GM04504 (cell line): Measurements from ENCODE around the gene GLRX2.

Experiments used
- DNase-seq: peaks from one replicate; pipeline ENCODE4 v3.0.0-alpha.2; 2012; ENCODE audit warnings: low read depth

The GLRX2 gene

DNA sequence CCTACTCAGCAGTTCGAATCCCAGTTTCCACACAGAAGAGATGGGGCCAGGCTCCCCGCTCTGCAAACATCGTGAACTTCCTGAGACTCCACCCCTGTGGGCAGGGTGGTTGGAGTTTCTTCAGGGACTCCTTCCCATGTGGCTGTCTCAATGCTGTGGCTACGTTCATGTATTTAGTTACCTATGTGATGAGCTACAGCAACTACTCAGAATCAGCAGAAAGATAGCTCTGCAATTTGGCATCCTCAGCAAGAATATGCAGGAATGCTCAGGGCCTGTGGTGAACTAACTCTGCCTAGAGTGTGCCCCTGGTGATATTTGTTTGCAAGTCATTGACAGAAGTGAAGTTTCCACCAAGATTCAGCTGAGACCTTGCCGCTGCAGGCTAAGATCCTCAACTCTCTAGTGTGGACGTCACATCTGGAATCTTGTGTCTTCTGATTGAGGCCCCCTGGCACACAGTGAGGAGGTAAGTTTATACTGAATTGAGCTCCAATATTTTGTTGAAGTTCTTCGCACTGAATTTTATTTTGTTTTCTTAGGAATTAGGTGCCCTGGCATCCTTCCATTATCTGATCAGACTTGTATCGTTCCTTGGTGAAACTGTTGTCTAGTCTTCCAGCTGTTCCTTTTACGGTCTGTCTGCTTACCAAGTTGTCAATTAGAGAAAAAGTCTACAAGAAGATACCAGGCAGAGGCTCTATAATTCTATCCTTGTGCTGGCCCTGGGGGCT is 8.2 kb upstream of the GLRX2 start:
- DNase-seq, result no peak

DNA sequence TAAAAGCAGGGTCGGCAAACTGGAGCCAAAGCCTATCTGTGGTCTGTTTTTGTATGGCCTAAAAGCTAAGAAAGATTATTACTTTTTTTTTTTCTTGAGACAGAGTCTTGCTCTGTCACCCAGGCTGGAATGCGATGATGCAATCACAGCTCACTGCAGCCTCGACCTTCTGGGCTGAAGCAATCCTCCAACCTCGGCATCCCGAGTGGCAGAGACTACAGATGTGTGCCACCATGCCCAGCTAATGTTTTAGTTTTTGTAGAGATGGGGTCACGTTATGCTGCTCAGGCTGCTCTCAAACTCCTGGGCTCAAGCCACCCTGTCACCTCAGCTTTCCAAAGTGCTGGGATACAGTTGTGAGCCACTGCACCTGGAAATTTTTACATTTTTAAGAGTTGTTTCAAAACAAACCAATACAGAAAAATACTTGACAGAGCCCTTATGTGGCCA is 6.5 kb upstream of the GLRX2 start:
- peak; percentile 71 for DNase-seq

DNA sequence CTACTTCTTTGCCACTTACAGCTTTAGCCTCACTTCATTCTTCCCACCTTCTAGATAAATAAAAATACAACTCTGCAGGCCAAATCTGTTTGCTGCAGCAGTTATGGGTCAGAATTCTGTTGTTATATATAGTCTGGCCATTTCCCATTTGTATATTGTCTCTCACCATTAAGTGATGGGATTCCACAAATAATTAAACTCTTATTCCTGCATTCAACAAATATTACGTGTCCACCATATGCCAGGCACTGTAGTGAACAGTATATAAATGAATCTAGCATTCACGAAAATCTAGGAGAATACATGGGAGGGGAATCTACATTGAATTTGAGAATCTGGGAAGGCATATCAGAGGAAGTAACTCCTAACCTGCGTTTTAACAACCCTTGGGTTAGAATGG is 5.7 kb upstream of the GLRX2 start:
- DNase-seq, result no peak

DNA sequence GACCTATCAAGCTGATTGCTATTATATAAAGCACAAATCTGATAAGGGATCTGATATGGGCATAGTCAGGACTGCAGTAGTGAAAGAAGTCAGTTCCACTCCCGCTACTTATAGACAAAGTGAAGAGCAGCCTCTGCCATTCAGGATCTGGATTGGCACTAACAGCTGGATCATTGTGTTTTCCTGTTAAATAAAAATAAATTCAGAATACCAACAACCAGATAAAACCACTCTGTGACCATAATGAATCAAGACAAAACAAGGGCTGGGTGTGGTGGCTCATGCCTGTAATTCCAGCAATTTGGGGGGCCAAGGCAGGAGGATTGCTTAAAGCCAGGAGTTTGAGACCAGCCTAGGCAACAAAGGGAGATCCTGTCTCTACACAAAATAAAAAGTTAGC is 5.0 kb upstream of the GLRX2 start:
- no peak for DNase-seq

DNA sequence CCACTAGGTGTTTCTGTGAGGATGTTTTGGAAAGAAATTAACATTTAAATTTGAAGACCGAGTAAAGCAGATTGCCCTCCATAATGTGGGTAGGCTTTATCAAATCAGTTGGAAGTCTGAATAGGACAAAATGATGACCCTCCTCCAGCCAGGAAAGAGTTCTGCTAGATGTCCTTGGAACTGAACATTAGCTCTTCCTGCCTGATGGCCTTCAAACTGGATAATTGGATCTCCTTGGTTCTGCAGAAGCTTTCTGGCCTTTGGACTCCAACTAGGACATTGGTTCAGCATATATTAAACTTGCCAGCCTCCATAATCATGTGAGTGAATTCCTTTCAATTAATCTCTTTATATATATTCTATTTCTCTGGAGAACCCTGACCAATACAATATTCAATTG is 4.4 kb upstream of the GLRX2 start:
- no peak for DNase-seq

DNA sequence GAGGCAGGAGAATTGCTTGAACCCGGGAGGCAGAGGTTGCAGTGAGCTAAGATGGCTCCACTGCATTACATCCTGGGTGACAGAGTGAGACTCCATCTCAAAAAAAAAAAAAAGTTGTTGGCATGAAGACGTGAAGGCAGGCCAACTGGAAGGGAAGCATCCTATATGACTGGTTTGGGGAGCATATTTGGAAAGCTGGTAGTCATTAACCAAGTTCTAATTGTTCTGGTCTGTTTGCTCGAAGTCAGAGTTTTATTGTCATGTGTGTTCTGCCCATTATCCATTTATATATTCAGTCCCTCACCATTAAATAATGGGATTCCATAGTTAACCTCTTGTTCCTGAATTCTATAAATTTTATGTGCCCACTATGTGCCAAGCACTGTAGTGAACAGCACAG is 3.3 kb upstream of the GLRX2 start:
- no peak for DNase-seq

DNA sequence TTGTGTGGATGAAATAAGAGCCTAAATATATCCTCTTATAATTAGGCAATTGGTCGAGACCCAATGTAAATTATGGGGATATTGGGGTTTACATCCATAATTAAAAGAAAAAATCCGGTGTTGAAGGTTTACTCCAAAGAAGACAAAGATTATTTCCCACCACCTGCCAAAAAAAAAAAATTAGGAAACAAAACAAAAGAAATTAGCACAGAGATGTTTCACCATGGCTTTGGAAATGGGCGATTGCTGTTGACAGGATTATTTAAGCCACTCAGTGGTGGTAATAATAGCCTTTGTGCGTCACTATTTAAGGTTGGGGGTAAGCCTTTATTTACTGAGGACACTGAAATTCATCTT is 585 bp upstream of the GLRX2 start:
- DNase-seq, result no peak

DNA sequence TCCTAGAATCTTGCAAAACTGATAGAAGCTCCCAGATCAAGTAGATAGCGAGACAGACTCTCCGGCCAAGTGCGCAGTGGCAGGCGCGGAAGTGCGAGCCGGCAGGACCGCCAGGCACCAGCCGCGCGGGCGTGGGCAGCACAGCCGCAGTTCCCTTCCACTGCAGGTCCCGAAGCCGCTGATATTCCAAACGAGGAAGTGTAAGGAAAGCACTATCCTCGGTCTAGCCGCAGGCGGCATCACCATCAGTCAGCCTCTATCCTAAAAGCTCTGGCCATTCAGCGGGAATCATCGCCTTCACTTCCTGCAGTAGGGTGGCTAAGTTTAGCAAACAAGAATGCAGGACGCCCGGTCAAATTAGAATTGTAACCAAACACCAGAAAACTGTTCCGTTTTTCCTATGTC is 710 bp downstream of the GLRX2 start:
- DNase-seq, result no peak

DNA sequence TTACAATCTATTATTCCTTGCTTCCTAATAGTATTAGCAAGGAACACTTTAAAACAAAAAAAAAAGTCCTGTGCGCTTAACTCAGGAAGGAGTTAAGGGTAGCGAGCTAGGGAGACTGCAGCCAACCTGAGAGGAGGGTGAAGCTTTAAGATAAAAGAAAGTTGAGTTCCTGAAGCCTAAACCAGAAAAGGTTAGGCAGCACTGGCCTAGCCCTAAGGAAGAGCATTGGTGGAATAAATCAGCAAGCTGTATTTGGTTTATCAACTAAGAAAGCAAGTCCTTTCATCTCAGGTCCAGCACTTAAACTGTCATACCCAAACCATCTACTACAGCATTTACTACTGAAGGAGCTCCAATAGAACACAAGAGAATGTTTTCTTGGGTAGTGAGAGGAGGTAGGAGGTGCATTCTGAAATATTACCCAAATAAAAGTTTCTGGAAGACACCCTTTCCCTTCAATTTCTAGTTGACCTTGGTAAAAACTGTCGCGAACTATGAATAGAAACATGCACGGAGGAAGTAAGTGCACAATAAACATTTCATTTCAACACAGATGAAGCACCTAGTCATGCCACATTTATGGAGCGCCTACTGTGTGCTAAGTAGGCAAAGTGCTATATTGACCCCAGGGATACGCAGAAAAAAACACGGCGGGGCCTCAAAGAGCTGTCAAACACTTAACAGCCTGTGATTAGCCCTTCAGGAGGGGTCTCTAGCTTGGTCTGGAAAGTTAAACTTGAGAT is 1.3 kb downstream of the GLRX2 start:
- no peak for DNase-seq

DNA sequence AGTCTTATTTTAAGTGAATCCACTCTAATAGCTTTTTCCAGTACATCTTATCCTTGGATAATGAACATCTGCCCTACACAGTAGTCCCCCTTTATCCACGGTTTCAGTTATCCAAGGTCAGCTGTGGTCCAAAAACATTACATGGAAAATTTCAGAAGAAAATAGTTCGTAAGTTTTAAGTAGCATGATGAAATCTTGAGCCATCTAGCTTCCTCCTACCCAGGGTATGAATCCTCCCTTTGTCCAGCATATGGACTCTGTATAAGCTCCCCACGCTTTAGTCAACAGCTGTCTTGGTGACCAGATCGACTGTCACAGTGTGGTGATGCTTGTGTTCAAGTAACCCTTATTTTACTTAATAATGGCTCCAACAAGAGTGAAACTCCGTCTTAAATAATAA is 2.6 kb downstream of the GLRX2 start:
- no peak for DNase-seq

DNA sequence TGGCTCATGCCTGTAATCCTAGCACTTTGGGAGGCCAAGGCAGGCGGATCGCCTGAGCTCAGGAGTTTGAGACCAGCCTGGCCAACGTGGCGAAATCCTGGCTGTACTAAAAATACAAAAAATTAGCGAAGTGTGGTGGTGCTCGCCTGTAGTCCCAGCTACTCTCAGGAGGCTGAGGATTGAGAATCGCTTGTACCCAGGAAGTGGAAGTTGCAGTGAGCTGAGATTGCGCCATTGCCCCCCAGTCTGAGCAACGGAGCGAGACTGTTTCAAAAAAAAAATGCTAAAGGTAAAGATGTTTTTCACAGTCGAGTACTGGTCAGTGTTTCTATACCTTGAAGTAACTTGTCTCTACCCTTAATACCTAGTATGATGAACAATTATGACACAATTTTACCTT is 11.1 kb downstream of the GLRX2 start:
- no peak for DNase-seq

DNA sequence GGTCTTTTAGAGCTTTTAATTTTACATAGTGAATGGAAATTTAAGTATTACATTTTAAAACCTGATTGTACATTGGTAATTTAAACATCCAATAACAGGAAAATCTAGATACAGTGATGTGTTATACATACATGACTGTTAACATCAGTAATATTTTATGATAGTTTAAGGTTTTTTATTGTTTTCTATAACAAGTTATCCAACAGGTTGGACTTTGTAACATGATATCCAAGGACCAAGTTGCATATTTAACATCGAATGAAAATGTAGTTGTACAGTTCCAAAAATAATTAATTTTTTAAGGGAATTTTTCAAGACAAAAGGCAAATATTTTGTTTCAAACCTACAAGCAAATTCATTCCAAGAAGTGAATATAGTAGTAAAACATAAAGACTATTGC is 14.3 kb downstream of the GLRX2 start:
- no peak for DNase-seq

DNA sequence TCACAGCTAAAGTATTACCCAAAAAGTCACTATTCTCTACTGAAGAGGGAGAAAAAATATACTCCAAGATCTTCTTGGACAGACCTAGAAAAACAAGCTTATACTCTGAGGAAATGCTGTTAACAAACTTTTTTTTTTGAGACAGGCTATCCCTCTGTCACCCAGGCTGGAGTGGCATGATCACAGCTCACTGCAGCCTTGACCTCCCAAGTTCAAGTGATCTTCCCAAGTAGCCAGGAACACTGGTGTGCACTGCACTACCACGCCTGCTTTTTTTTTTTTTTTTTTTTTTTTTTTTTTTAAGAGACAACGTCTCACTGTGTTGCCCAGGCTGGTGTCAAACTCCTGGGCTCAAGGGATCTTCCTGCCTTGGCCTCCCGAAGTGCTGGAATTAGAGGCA is 17.3 kb downstream of the GLRX2 start:
- no peak for DNase-seq

DNA sequence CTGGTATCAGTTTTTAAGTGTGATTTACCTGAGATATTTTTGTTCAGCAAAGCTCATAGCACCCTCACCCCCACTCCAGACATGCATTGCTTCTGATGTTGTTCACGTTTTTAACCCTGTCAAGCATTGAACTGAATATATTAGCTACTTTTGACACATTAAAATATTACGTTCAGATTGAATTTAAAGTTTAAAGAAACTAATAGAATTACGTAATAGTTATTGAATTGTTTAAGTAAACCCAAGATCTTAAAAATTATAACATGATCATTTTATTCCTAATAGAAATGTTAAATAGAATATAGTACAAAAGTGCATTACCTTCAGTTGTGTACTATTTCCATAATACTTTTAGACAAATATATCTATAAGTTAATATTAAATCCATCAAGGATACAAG is 18.9 kb downstream of the GLRX2 start:
- no peak for DNase-seq

DNA sequence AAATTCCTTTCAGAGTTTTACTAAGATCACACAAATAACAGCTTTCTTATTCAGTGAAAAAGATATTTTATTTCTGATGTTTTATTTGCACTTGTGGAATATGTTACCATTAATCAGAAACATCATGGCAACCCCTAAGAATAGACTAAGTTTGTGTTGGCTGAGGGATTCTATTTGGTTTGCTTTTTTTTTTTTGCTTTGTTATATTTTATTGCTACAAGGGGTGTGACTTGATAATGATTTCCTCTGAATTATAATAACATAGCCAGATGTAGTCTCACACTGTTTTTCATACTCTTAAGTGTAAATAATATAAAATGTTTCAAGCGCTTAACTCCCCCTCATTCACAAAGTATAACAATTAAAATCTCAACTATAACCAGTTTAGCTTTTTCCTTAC is 20.0 kb downstream of the GLRX2 start:
- no peak for DNase-seq

DNA sequence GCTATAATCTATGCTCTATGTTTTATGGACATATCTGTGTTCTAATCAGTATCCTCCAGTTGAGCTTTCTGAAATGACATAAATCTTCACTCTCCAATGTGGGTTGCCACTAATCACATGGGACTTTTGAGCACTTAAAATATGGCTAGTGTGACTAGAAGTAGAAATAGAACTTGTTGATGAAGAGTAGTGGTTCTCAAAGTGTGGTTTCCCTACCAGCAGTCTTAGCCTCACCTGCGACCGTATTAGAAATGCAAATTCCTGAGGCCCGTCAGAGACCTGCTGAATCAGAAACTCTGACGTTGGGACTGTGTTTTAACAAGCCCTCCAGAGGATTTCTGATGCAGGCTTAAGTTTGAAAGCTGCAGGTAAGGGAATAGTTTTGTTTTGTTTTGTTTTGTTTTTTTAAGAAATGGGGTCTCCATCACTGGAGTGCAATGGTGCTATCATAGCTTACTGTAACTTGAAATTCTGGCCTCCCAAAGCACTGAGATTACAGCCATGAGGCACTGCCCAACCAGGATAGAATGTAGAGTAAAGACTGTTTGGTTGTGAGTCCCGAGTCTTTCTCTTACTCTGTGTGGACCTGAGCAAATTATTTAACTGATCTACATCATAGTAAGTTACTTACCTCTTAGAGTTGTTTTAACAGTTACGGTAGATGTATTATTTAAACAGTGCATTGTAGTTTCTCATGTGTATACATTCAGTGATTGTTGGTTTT is 21.7 kb downstream of the GLRX2 start:
- DNase-seq, result no peak

DNA sequence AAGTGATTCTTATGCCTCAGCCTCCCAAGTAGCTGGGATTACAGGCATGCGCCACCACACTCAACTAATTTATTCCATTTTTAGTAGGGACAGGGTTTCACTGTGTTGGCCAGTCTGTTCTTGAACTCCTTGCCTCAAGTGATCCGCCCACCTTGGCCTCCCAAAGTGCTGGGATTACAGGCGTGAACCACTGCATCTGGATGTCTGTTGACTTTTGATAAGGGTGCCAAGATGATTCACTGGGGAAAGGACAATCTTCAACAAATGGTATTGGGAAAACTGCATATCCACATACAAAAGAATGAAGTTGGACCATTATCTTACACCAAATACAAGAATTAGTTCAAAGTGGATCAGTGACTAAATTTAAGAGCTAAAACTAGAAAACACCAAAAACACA is 26.0 kb downstream of the GLRX2 start:
- DNase-seq, result no peak

DNA sequence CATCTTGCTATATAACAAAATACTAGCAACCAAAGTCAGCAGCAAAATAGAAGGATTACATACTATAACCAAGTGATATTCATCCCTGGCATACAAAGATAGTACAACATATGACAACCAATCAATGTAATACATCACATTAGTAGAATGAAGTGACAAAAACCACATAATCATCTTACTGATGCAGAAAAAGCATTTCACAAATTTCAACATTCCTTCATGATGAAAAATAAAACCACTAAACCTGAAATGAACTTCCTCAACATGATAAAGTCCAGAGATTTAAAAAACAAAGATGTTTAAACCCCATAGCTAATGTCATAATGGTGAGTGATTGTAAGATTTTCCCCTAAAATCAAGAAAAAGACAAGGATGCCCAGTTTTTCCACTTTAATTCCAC is 27.2 kb downstream of the GLRX2 start:
- no peak for DNase-seq

DNA sequence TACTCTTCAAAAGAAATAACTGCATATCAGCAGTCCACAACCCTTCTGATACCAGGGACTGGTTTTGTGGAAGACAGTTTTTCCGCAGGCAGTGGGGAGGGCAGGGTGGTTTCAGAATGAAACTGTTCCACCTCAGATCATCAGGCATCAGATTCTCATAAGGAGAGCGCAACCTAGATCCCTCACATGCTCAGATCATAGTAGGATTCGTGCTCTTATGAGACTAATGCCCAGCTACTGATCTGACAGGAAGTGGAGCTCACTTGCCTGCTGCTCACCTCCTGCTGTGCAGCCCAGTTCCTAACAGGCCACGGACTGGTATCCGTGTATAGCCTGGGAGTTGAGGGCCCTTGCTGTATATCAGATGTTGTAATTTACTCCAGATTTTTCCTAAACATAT is 34.3 kb downstream of the GLRX2 start:
- no peak for DNase-seq

DNA sequence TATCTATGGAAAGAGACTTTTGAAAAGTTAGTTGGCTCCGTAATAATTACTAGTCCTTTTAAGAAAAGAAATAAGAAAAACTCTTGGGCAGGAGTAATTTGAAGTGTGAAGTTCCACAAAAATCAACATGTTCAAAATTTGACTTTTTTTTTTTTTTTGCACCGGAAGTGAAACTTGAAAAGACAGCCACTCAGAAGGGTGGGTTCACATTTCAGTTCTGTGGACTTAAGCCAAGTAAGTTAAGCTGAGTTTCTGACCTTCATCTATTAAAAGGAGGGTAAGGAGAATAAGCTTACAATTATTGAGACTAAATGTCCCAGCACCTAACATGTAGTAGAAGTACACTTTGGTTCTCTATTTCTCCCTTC is 34.8 kb downstream of the GLRX2 start:
- DNase-seq, result no peak

DNA sequence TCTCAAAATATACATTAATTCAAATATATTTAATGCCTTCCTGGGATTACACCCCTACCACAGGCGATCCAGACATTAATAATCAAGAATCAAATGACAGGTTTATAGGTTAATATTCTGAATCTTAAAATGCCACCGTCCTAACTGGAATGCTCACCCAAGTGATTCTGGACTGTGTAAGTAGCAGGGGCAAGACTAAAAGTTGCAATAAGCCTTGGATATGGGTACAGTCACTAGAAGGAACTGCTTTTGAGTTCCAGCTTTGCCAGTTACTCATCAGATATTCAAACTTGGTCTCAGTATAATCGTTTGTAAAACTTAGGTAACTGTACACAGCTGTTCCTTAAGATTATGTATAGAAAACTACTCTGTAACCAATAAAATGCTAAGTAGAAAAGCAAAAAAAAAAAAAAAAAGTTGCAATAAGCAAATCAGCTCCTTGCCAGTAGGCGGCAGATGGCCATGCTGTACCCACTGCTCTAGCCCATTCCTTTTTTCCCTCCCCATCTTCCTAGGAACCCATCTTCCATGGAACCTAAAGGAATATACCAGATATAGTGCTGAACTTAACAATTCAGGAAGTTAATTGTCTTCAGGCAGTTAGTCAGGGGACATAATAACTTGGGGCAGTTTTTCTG is 35.3 kb downstream of the GLRX2 start:
- no peak for DNase-seq

DNA sequence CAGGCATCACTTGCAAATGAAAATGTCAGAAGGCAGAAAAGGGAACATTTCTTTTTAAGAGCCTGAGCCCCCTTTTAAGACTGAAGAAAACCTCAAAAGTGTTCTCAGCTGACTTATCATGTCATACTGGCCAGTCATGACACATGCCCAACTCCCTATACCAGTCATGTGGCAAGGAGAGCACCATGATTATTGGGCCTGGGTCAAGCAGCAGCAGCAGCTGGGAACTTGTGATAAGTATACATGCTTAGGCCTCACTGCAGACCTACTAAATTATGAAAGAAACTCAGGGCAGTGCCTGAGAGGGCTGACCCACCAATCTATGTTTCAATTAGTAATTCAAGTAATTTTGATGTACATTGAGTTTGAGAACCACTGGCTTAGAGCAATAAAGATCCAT is 37.2 kb downstream of the GLRX2 start:
- DNase-seq, result no peak

DNA sequence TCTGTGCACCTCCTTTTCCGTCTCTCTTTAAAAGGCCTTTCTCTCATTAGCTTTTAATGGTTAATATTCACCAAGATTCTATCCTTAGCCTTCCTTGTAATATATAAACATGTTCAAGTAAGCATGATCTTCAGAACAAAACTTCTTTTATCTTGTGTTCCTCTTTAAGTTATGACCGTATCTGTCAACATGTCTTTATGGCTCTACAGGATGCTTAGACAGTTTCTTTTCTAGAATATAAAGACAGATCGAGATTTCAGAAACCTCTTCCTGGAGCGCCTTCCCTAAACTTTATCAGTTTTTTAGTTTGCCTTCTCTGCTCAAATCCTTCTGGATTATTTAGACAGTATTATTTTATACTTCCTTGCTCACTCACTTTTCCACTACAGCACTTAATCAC is 38.6 kb downstream of the GLRX2 start:
- no peak for DNase-seq
